HepG2 (cell line): Measurements from ENCODE around the gene OR6V1. TPM values are rescaled to one million over a fixed set of nuclear protein-coding genes. Genes with fewer than 3 reads are reported as not detected.

Experiments used
- ATAC-seq: fragments of 200-7000 bp; cut with Tn5 transposase; 3 replicates; pipeline ENCODE4 v1.9.1; 2020; ENCODE audit warnings: mild to moderate bottlenecking, moderate library complexity
- BruUV-seq: library from RNA; stranded (reverse); fragments of 400-500 nt; replicated peaks from 2 replicates; lab custom pipeline; 2021; lab: Mats Ljungman, UMichigan
- CTCF ChIA-PET: fragments of 300-600 bp; formaldehyde crosslinking; extraction: SDS; loops from one replicate; lab custom pipeline; 2021; ENCODE audit warnings: low total read pairs, inconsistent platforms, low intra/inter-chr PET ratio; lab: Yijun Ruan, JAX
- POLR2A ChIA-PET: fragments of 350-600 bp; sonication (Branson Sonifier 250); formaldehyde crosslinking; loops from one replicate; lab custom pipeline; 2020; ENCODE audit warnings: antibody characterized with exemption, inconsistent platforms; lab: Yijun Ruan, JAX
- DNase-seq: peaks from one replicate; pipeline ENCODE4 v3.0.0-alpha.2; 2015; ENCODE audit warnings: low spot score
- FAIRE-seq: peaks from 3 replicates; lab custom pipeline; 2011; peaks lifted over from hg19 to GRCh38; lab: Jason Lieb, UNC
- H2AFZ ChIP-seq: one replicate; pipeline ENCODE4 v1.6.1; 2011; ENCODE audit warnings: low read length, inconsistent platforms
- H3K27ac ChIP-seq: fragments of 300-600 bp; 3 replicates; pipeline ENCODE4 v1.8.0; 2011; ENCODE audit warnings: mixed run types, mild to moderate bottlenecking, mixed read lengths, low read length, inconsistent platforms; ENCODE audit not compliant: insufficient read depth; ENCODE audit errors: extremely low read length
- H3K27me3 ChIP-seq, 2 experiments: fragments of 200-600 bp in 1 of 2; 2 replicates in 1 of 2; 3 replicates in 1 of 2; pipeline versions ENCODE4 v1.6.0 to v1.8.0; 2011; ENCODE audit warnings: low read length in 2 of 2, mild to moderate bottlenecking in 2 of 2, moderate library complexity in 2 of 2, inconsistent platforms in 1 of 2; ENCODE audit not compliant: insufficient read depth in 2 of 2, control insufficient read depth in 1 of 2
- H3K36me3 ChIP-seq, 2 experiments: fragments of 200-600 bp in 1 of 2; replicated peaks in 1 of 2; 2 replicates in 1 of 2; 3 replicates in 1 of 2; pipeline versions ENCODE4 v1.5.1 to v1.8.0; 2011; ENCODE audit warnings: low read length in 2 of 2, inconsistent platforms in 1 of 2; ENCODE audit not compliant: insufficient read depth in 2 of 2, control insufficient read depth in 1 of 2
- H3K4me1 ChIP-seq: 2 replicates; pipeline ENCODE4 v1.5.1; 2012; ENCODE audit warnings: low read length, inconsistent platforms; ENCODE audit not compliant: insufficient read depth
- H3K4me2 ChIP-seq: 2 replicates; pipeline ENCODE4 v1.6.0; 2011; ENCODE audit warnings: low read depth, low read length, inconsistent platforms
- H3K4me3 ChIP-seq, 3 experiments: fragments of 200-600 bp in 1 of 3; sonication (generic), shearing (Covaris generic) in 1 of 3; replicated peaks in 1 of 3; 2 replicates each; pipeline ENCODE4 v1.5.1; 2011 to 2016; ENCODE audit warnings: low read length in 3 of 3, inconsistent platforms in 2 of 3, low read depth in 2 of 3, mild to moderate bottlenecking in 2 of 3, control low read depth in 1 of 3, mixed read lengths in 1 of 3; ENCODE audit not compliant: insufficient read depth in 1 of 3
- H3K79me2 ChIP-seq: one replicate; pipeline ENCODE4 v1.6.1; 2011; ENCODE audit warnings: low read length, inconsistent platforms; ENCODE audit not compliant: insufficient read depth
- H3K9ac ChIP-seq: 2 replicates; pipeline ENCODE4 v1.6.0; 2011; ENCODE audit warnings: mild to moderate bottlenecking, low read depth, low read length, inconsistent platforms; ENCODE audit not compliant: insufficient read depth
- H3K9me3 ChIP-seq: 2 replicates; pipeline ENCODE4 v1.5.1; 2012; ENCODE audit warnings: mild to moderate bottlenecking, low read length
- H4K20me1 ChIP-seq: 2 replicates; pipeline ENCODE4 v1.6.0; 2011; ENCODE audit warnings: inconsistent platforms, mild to moderate bottlenecking, low read length, moderate library complexity; ENCODE audit not compliant: insufficient read depth
- BCL3 ChIP-seq: sonication (generic); formaldehyde crosslinking; IDR thresholded peaks from 2 replicates; pipeline ENCODE4 v1.5.1; 2020; ENCODE audit warnings: mild to moderate bottlenecking, missing genetic modification reagents, moderate library complexity
- BCL6 ChIP-seq: IDR thresholded peaks from 2 replicates; pipeline ENCODE4 v1.6.1; 2016; ENCODE audit warnings: missing genetic modification reagents, missing compliant biosample characterization
- NFYC ChIP-seq: IDR thresholded peaks from 2 replicates; pipeline ENCODE4 v1.6.1; 2016; ENCODE audit warnings: missing genetic modification reagents, missing compliant biosample characterization
- NR2F6 ChIP-seq, 2 experiments: IDR thresholded peaks; 2 replicates each; pipeline ENCODE4 v1.6.1; 2016; ENCODE audit warnings: antibody characterized with exemption in 1 of 2, mild to moderate bottlenecking in 1 of 2
- RERE ChIP-seq: IDR thresholded peaks from 2 replicates; pipeline ENCODE4 v1.6.1; 2016; ENCODE audit warnings: low read depth, missing genetic modification reagents, missing compliant biosample characterization
- SRSF9 ChIP-seq: fragments of 200-400 bp; formaldehyde crosslinking; IDR thresholded peaks from 2 replicates; pipeline ENCODE4 v1.6.1; 2018; ENCODE audit warnings: borderline replicate concordance, mild to moderate bottlenecking, low read depth, low read length; ENCODE audit not compliant: insufficient read depth, poor library complexity, severe bottlenecking
- ZBTB20 ChIP-seq: sonication (generic); formaldehyde crosslinking; IDR thresholded peaks from 2 replicates; pipeline ENCODE4 v1.8.1; 2023; ENCODE audit warnings: missing genetic modification reagents, low read depth, mild to moderate bottlenecking, borderline replicate concordance
- ZNF33B ChIP-seq: sonication (generic); formaldehyde crosslinking; IDR thresholded peaks from 2 replicates; pipeline ENCODE4 v1.5.1; 2020; ENCODE audit warnings: mild to moderate bottlenecking, missing genetic modification reagents
- ZNF577 ChIP-seq: sonication (generic); formaldehyde crosslinking; IDR thresholded peaks from 2 replicates; pipeline ENCODE4 v1.4.0; 2020; ENCODE audit warnings: mild to moderate bottlenecking, low read depth, missing genetic modification reagents, borderline replicate concordance
- ZNF709 ChIP-seq: sonication (generic); formaldehyde crosslinking; IDR thresholded peaks from 2 replicates; pipeline ENCODE4 v1.5.0; 2020; ENCODE audit warnings: mild to moderate bottlenecking, missing genetic modification reagents
- ZNF780A ChIP-seq: sonication (generic); formaldehyde crosslinking; IDR thresholded peaks from 2 replicates; pipeline ENCODE4 v1.8.0; 2022; ENCODE audit warnings: mild to moderate bottlenecking, missing genetic modification reagents, moderate library complexity
- WGBS: methylation state at CpG from one replicate; pipeline ENCODE4 v1.1.6; 2017; ENCODE audit warnings: low lambda C conversion rate; 5-methylcytosine and 5-hydroxymethylcytosine counted together
- in situ Hi-C: cut with HindIII; loops from 2 replicates; pipeline ENCODE4 v1.10.0; 2017; ENCODE audit warnings: low pct_unique_long_range_greater_than_20kb; ENCODE audit not compliant: extremely low pct_ligation_motif_present
- intact Hi-C: fragments of 100-400 bp; cut with micrococcal nuclease; formaldehyde crosslinking; loops from one replicate; pipeline ENCODE4 v1.10.0; 2022; ENCODE audit not compliant: unreplicated experiment
- polyA plus RNA-seq, 8 experiments: library from polyadenylated mRNA; depleted of rRNA in 3 of 8; stranded (reverse) in 7 of 8; unstranded in 1 of 8; fragments of >200 nt; fragmentation: Illumina TruSeq in 4 of 8; extraction: Trizol in 4 of 8; gene quantifications; 2 replicates each; pipeline versions ENCODE4 v1.2.1 to v1.2.3, GENCODE V29; 2011 to 2016; ENCODE audit warnings: low read depth in 4 of 8, missing spikeins in 1 of 8, mixed read lengths in 1 of 8; ENCODE audit not compliant: insufficient read depth in 1 of 8
- total RNA-seq, 5 experiments: library from RNA; depleted of rRNA; stranded (reverse); fragments of >200 nt; fragmentation: Illumina TruSeq; extraction: Trizol; gene quantifications; 2 replicates each; pipeline ENCODE4 v1.2.3, GENCODE V29; 2016; ENCODE audit warnings: low read depth in 1 of 5

The OR6V1 gene
- total and polyA plus RNA-seq, 2 of the 13 experiments (the other 11 are each of a cell fraction or from before 2014, with no cell fraction given), result not detected

- ChIA-PET POLR2A (no interaction called here), CTCF (no interaction called here)
- Histone ChIP-seq H3K4me2 (no peak overlapping the region), H3K36me3 (no peaks in the 10 kb centered on the region), H3K27me3 (no peaks in the 10 kb centered on the region; a peak in 1 of 5 replicates), H3K9ac (no peak overlapping the region), H4K20me1 (no peaks in the 10 kb centered on the region), H3K79me2 (no peaks in the 10 kb centered on the region), H3K27ac (no peak overlapping the region), H2AFZ (no peak overlapping the region), H3K4me1 (no peaks in the 10 kb centered on the region), H3K4me3 (no peak overlapping the region), H3K9me3 (no peaks in the 10 kb centered on the region)
- TF ChIP-seq SRSF9 (no peak), RERE (CRISPR knock-in tag) (no peak), BCL6 (CRISPR knock-in tag) (no peak), BCL3 (CRISPR knock-in tag) (no peak), ZNF33B (no peak), ZBTB20 (CRISPR knock-in tag) (no peak), ZNF780A (CRISPR knock-in tag) (no peak), ZNF709 (no peak), ZNF577 (CRISPR knock-in tag) (no peak), NFYC (CRISPR knock-in tag) (no peak), NR2F6 (IDR thresholded peaks at IDR 0.05) (no peak), NR2F6 (CRISPR knock-in tag; IDR thresholded peaks at IDR 0.05) (no peak)
- no peak for DNase-seq
- WGBS, result 34% methylated on average over 3 of the region's 3 CpGs
- no peak for FAIRE-seq
- in situ Hi-C loops (no loop called here), intact Hi-C loops (no loop called here)
- no peak for ATAC-seq
- BruUV-seq, result no TSS peak
These were observed 21.4 kb downstream of the OR6V1 start for GRCh38 chr7:143073556-143073955.
